Karpas-422 (cell line): Measurements from ENCODE around the gene PLA2G12A. TPM values are rescaled to one million over a fixed set of nuclear protein-coding genes. Genes with fewer than 3 reads are reported as not detected.

Experiments used
- DNase-seq: peaks from one replicate; pipeline ENCODE4 v3.0.0-alpha.2; 2015
- H2AFZ ChIP-seq: fragments of 200-600 bp; sonication (generic); 2 replicates; pipeline ENCODE4 v1.6.1; 2014; ENCODE audit warnings: antibody characterized with exemption, low read length, mixed read lengths
- H3K27ac ChIP-seq: fragments of 200-600 bp; sonication (generic); 2 replicates; pipeline ENCODE4 v1.5.1; 2014; ENCODE audit warnings: mild to moderate bottlenecking, low read length, moderate library complexity
- H3K27me3 ChIP-seq: fragments of 200-600 bp; sonication (generic); 2 replicates; pipeline ENCODE4 v1.6.1; 2014; ENCODE audit warnings: low read length, mixed read lengths
- H3K36me3 ChIP-seq: fragments of 200-600 bp; sonication (generic); 2 replicates; pipeline ENCODE4 v1.6.1; 2014; ENCODE audit warnings: low read length, mixed read lengths; ENCODE audit not compliant: insufficient read depth
- H3K4me1 ChIP-seq: fragments of 200-600 bp; sonication (generic); 2 replicates; pipeline ENCODE4 v1.6.1; 2014; ENCODE audit warnings: mild to moderate bottlenecking, low read length, mixed read lengths
- H3K4me2 ChIP-seq: fragments of 200-600 bp; sonication (generic); 2 replicates; pipeline ENCODE4 v1.6.1; 2014; ENCODE audit warnings: low read length, low read depth, mild to moderate bottlenecking; ENCODE audit not compliant: poor library complexity, severe bottlenecking
- H3K4me3 ChIP-seq: fragments of 200-600 bp; sonication (generic); 2 replicates; pipeline ENCODE4 v1.5.1; 2014; ENCODE audit warnings: mild to moderate bottlenecking, antibody characterized with exemption, low read length, mixed read lengths
- H3K79me2 ChIP-seq: fragments of 200-600 bp; sonication (generic); 2 replicates; pipeline ENCODE4 v1.6.1; 2014; ENCODE audit warnings: mild to moderate bottlenecking, low read length, mixed read lengths
- H3K9ac ChIP-seq: fragments of 200-600 bp; sonication (generic); 2 replicates; pipeline ENCODE4 v1.6.0; 2014; ENCODE audit warnings: low read length
- H3K9me2 ChIP-seq: fragments of 200-600 bp; sonication (generic), shearing (Covaris generic); replicated peaks from 2 replicates; pipeline ENCODE4 v1.6.0; 2014; ENCODE audit warnings: mild to moderate bottlenecking, low read length, moderate library complexity; ENCODE audit not compliant: insufficient read depth
- H3K9me3 ChIP-seq: fragments of 300-700, 200-600 bp; sonication (generic); 2 replicates; pipeline ENCODE4 v1.6.1; 2014; ENCODE audit warnings: low read length, mixed read lengths
- H4K20me1 ChIP-seq: fragments of 200-600 bp; sonication (generic); 2 replicates; pipeline ENCODE4 v1.6.1; 2014; ENCODE audit warnings: mild to moderate bottlenecking, antibody characterized with exemption, low read length, low read depth; ENCODE audit not compliant: insufficient read depth
- small RNA-seq: library from RNA; depleted of rRNA; stranded (forward); fragments of <200 nt; gene quantifications from one replicate; pipeline ENCODE3, GENCODE V24; 2014
- total RNA-seq: library from RNA; depleted of rRNA; stranded (reverse); fragments of >200 nt; shearing (Covaris generic); gene quantifications from 2 replicates; pipeline ENCODE4 v1.2.3, GENCODE V29; 2014; ENCODE audit warnings: low replicate concordance; rRNA removed

PLA2G12A gene
- total RNA-seq, 1 experiment from 2014 or later: 20.6 TPM

- H3K4me1 ChIP-seq: peaks cover 13% of the 10 kb centered on the region
- no peak overlapping the region for H3K4me3 ChIP-seq
- peaks cover 18% of the 10 kb centered on the region for H3K36me3 ChIP-seq
- no peak overlapping the region for H2AFZ ChIP-seq
- H3K79me2 ChIP-seq: peaks cover 51% of the 10 kb centered on the region
- H3K27ac ChIP-seq: no peak overlapping the region
- no peak for DNase-seq
- H3K9me3 ChIP-seq: no peaks in the 10 kb centered on the region
- no peaks in the 10 kb centered on the region for H3K9me2 ChIP-seq
- H3K9ac ChIP-seq: no peak overlapping the region
- no peaks in the 10 kb centered on the region for H3K27me3 ChIP-seq
- no peak overlapping the region for H3K4me2 ChIP-seq
- H4K20me1 ChIP-seq: no peaks in the 10 kb centered on the region
These were observed 67.1 kb downstream of the PLA2G12A start for GRCh38 chr4:109662771-109663170.

- Histone ChIP-seq H3K9me3 (no peaks in the 10 kb centered on the region), H3K4me1 (peaks cover 13% of the 10 kb centered on the region)
- DNase-seq: no peak
These were observed 67.8 kb downstream of the PLA2G12A start for GRCh38 chr4:109662116-109662515.

More at GRCh38 chr4:109662116-109662515, 67.8 kb downstream of the PLA2G12A start:
- Histone ChIP-seq H3K27me3 (no peaks in the 10 kb centered on the region), H3K36me3 (peaks cover 17% of the 10 kb centered on the region), H3K4me2 (no peak overlapping the region), H3K4me3 (no peak overlapping the region), H3K27ac (no peak overlapping the region), H2AFZ (no peak overlapping the region), H3K9ac (no peak overlapping the region), H3K9me2 (no peaks in the 10 kb centered on the region), H3K79me2 (peaks cover 56% of the 10 kb centered on the region), H4K20me1 (no peaks in the 10 kb centered on the region)

Small RNA genes within 50 kb of the gene (small RNA-seq; reads per million reads assigned to genes)
- gene HIGD1AP14: 0.28 reads per million

Other genes starting within 250 kb of the PLA2G12A start
- 72.9 and 103 TPM in 2 replicates for gene MCUB, start 169.8 kb downstream of the PLA2G12A start, total RNA-seq
- 7.8 and 16.6 TPM in 2 replicates for gene CASP6, start 26.6 kb downstream of the PLA2G12A start, total RNA-seq
- gene CFI, start 71.9 kb upstream of the PLA2G12A start, total RNA-seq: 0.79 TPM in 1 of 2 replicates, not detected in the other
- 10.9 and 13.5 TPM in 2 replicates for gene GAR1, start 85.7 kb upstream of the PLA2G12A start, total RNA-seq
- 0.40 TPM in 1 of 2 replicates, not detected in the other for gene RRH, start 97.9 kb upstream of the PLA2G12A start, total RNA-seq
- 0.19 TPM in 1 of 2 replicates, not detected in the other for gene LRIT3, start 118.0 kb upstream of the PLA2G12A start, total RNA-seq
- not detected in 2 replicates for gene EGF, start 182.8 kb upstream of the PLA2G12A start, total RNA-seq